Epithelial cell of esophagus (primary cell): Measurements from ENCODE around the gene RFX7.

Experiments used
- DNase-seq: peaks from one replicate; pipeline ENCODE4 v3.0.0; 2010; ENCODE audit warnings: low read depth
- H3K4me3 ChIP-seq: 2 replicates; pipeline ENCODE4 v1.5.1; 2011; ENCODE audit warnings: mild to moderate bottlenecking, low read length, control low read depth
- CTCF ChIP-seq: IDR thresholded peaks from 2 replicates; pipeline ENCODE4 v1.5.1; 2011; ENCODE audit warnings: low read depth, mild to moderate bottlenecking, low read length, control low read depth, inconsistent platforms; ENCODE audit not compliant: insufficient read depth; ENCODE audit errors: missing control alignments

Gene RFX7

GRCh38 chr15:56215769-56216168 lies 27.9 kb downstream of the RFX7 start:
- H3K4me3 ChIP-seq, result no peak overlapping the region
- no peak for DNase-seq
- no peak for TF ChIP-seq CTCF

GRCh38 chr15:56211960-56212550 lies 31.6 kb downstream of the RFX7 start:
- TF ChIP-seq CTCF, result no peak
- H3K4me3 ChIP-seq, result no peak overlapping the region
- no peak for DNase-seq

GRCh38 chr15:56211064-56211463 lies 32.6 kb downstream of the RFX7 start:
- DNase-seq, result no peak
- TF ChIP-seq CTCF, result no peak
- H3K4me3 ChIP-seq, result no peak overlapping the region

- no peak for DNase-seq
- TF ChIP-seq CTCF, result no peak
- H3K4me3 ChIP-seq, result no peak overlapping the region
Observed at GRCh38 chr15:56208641-56209155, 35.0 kb downstream of the RFX7 start.

GRCh38 chr15:56208185-56208584 lies 35.5 kb downstream of the RFX7 start:
- no peak for DNase-seq
- no peak overlapping the region for H3K4me3 ChIP-seq
- TF ChIP-seq CTCF, result no peak

GRCh38 chr15:56207711-56208110 lies 36.0 kb downstream of the RFX7 start:
- TF ChIP-seq CTCF, result no peak
- no peak overlapping the region for H3K4me3 ChIP-seq
- no peak for DNase-seq

GRCh38 chr15:56207092-56207491 lies 36.6 kb downstream of the RFX7 start:
- no peak overlapping the region for H3K4me3 ChIP-seq
- no peak for TF ChIP-seq CTCF
- no peak for DNase-seq
